PFSK-1 (cell line): ENCODE results near the gene PCSK4.

Experiments
- POLR2AphosphoS5 ChIP-seq: IDR thresholded peaks from 2 replicates; pipeline ENCODE4 v1.6.1; 2012; ENCODE audit warnings: low read depth, mild to moderate bottlenecking, control low read depth, low read length, moderate library complexity
- REST ChIP-seq, 2 experiments: IDR thresholded peaks; 2 replicates each; pipeline versions ENCODE4 v1.6.1 to v1.8.0; 2011 to 2012; ENCODE audit warnings: low read depth in 2 of 2, low read length in 2 of 2, control low read depth in 1 of 2, inconsistent platforms in 1 of 2, mild to moderate bottlenecking in 1 of 2, moderate library complexity in 1 of 2; ENCODE audit not compliant: insufficient read depth in 1 of 2
- SIN3A ChIP-seq: IDR thresholded peaks from 2 replicates; pipeline ENCODE4 v1.6.1; 2012; ENCODE audit warnings: mild to moderate bottlenecking, low read length, moderate library complexity, borderline replicate concordance; ENCODE audit not compliant: insufficient read depth
- TAF1 ChIP-seq: IDR thresholded peaks from 2 replicates; pipeline ENCODE4 v1.6.1; 2012; ENCODE audit warnings: low read length, control low read depth, borderline replicate concordance; ENCODE audit not compliant: insufficient read depth

DNA sequence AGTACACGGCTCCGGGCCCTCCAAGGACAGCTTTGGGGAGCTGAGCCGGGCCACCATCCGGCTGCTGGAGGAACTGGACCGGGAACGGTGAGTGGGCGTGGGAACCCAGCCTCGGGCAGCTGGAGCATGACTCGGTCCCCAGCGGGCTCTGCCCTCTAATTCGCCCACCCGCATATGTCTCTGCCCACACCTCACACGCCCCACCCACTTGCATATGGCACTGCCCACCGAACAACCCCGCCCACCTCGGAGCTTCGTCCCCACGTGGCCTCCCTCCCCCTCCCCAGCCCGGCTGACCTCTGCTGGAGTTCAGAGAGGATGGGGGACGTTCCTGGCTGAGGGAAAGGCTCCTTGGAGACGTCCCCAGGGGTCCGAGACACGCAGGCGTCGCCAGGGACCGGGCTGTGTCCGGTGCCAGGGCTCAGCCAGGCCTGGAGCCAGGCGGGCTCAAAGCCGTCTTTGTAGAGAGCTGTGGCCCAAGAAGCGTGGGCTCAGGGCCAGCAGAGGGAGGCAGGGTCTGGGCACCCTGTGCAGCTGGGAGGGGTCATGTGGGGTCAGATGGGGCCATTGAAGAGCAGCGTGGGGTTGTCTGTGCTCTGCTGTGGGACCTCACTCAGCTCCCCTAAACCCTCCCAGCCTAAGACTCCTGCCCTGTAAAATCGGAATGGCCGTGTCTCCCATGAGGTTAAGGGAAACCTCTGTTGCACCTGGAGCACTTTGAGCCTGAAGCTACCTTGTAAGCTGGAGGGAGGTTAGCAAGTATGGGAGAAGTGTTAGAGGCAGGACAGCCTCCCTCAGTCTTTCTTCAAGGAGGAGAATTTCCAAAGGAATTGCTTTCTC lies 36.4 kb downstream of the PCSK4 start:
- TF ChIP-seq POLR2AphosphoS5 = no peak
- no peak for TF ChIP-seq REST (IDR thresholded peaks at IDR 0.05; ENCODE audit: insufficient read depth in 1 of 2, low read depth in 2 of 2, low read length in 2 of 2)
- TF ChIP-seq SIN3A = no peak
- no peak for TF ChIP-seq TAF1
